IMR-90 (cell line): ENCODE measurements around the gene ABCA8. TPM values are rescaled to one million over a fixed set of nuclear protein-coding genes. Genes with fewer than 3 reads are reported as not detected.

ENCODE experiments used
- ATAC-seq: fragments of 200-7000 bp; cut with Tn5 transposase; 2 replicates; pipeline ENCODE4 v1.9.1; 2020; ENCODE audit warnings: low read depth, mild to moderate bottlenecking, moderate library complexity
- BruUV-seq: library from RNA; stranded (reverse); fragments of 400-500 nt; replicated peaks from 2 replicates; lab custom pipeline; 2021; lab: Mats Ljungman, UMichigan
- CTCF ChIA-PET: fragments of 300-600 bp; formaldehyde crosslinking; extraction: SDS; loops from one replicate; lab custom pipeline; 2021; ENCODE audit warnings: antibody characterized with exemption; lab: Yijun Ruan, JAX
- POLR2A ChIA-PET: fragments of 300-600 bp; sonication (Branson Sonifier 250); formaldehyde crosslinking; loops from one replicate; lab custom pipeline; 2022; ENCODE audit warnings: antibody characterized with exemption; ENCODE audit not compliant: unreplicated experiment; lab: Charles Lee
- DNase-seq: peaks from one replicate; pipeline ENCODE4 v3.0.0; 2013
- H2AFZ ChIP-seq: replicated peaks from 2 replicates; pipeline ENCODE3; 2013; ENCODE audit warnings: low read length, mild to moderate bottlenecking; ENCODE audit not compliant: poor library complexity
- H2AK5ac ChIP-seq: 2 replicates; pipeline ENCODE4 v1.6.1; 2013; ENCODE audit warnings: low read depth, low read length, inconsistent platforms
- H2AK9ac ChIP-seq: replicated peaks from 2 replicates; pipeline ENCODE3; 2013; ENCODE audit warnings: mild to moderate bottlenecking, low read depth, low read length, moderate library complexity; ENCODE audit not compliant: poor library complexity
- H2BK120ac ChIP-seq: 2 replicates; pipeline ENCODE4 v1.6.1; 2013; ENCODE audit warnings: low read depth, low read length, inconsistent platforms
- H2BK15ac ChIP-seq: 3 replicates; pipeline ENCODE4 v1.6.1; 2013; ENCODE audit warnings: low read depth, low read length, inconsistent platforms
- H2BK20ac ChIP-seq: 2 replicates; pipeline ENCODE4 v1.6.1; 2013; ENCODE audit warnings: low read depth, mild to moderate bottlenecking, inconsistent platforms, low read length, moderate library complexity
- H2BK5ac ChIP-seq: 2 replicates; pipeline ENCODE4 v1.6.1; 2013; ENCODE audit warnings: mild to moderate bottlenecking, low read depth, low read length, inconsistent platforms; ENCODE audit not compliant: poor library complexity, severe bottlenecking
- H3K14ac ChIP-seq: replicated peaks from 2 replicates; pipeline ENCODE4 v1.6.1; 2013; ENCODE audit warnings: low read depth, low read length, inconsistent platforms
- H3K18ac ChIP-seq: 2 replicates; pipeline ENCODE4 v1.6.1; 2013; ENCODE audit warnings: low read depth, low read length, control low read depth
- H3K23ac ChIP-seq: 2 replicates; pipeline ENCODE4 v1.6.1; 2013; ENCODE audit warnings: low read depth, low read length, inconsistent platforms
- H3K27ac ChIP-seq: 2 replicates; pipeline ENCODE4 v1.5.1; 2013; ENCODE audit warnings: mild to moderate bottlenecking, control low read depth, low read length; ENCODE audit not compliant: insufficient read depth
- H3K27me3 ChIP-seq: 2 replicates; pipeline ENCODE4 v1.6.1; 2013; ENCODE audit warnings: low read length; ENCODE audit not compliant: control insufficient read depth, insufficient read depth
- H3K36me3 ChIP-seq: 2 replicates; pipeline ENCODE4 v1.6.1; 2013; ENCODE audit warnings: low read length, mixed read lengths; ENCODE audit not compliant: control insufficient read depth, insufficient read depth
- H3K4ac ChIP-seq: 2 replicates; pipeline ENCODE4 v1.6.1; 2013; ENCODE audit warnings: low read depth, low read length, inconsistent platforms
- H3K4me1 ChIP-seq: 2 replicates; pipeline ENCODE4 v1.6.1; 2013; ENCODE audit warnings: low read length, mixed read lengths; ENCODE audit not compliant: control insufficient read depth, insufficient read depth
- H3K4me2 ChIP-seq: 2 replicates; pipeline ENCODE4 v1.6.1; 2013; ENCODE audit warnings: low read depth, mild to moderate bottlenecking, control low read depth, low read length, moderate library complexity
- H3K4me3 ChIP-seq: 2 replicates; pipeline ENCODE4 v1.5.1; 2013; ENCODE audit warnings: low read depth, mild to moderate bottlenecking, control low read depth, low read length, moderate library complexity; ENCODE audit not compliant: insufficient read depth
- H3K56ac ChIP-seq: 2 replicates; pipeline ENCODE4 v1.6.1; 2013; ENCODE audit warnings: low read length, inconsistent platforms; ENCODE audit not compliant: insufficient read depth; ENCODE audit errors: extremely low read depth
- H3K79me1 ChIP-seq, 2 experiments: 2 replicates each; pipeline ENCODE4 v1.6.1; 2013; ENCODE audit warnings: low read length in 2 of 2, inconsistent platforms in 1 of 2, low read depth in 1 of 2
- H3K9ac ChIP-seq: 2 replicates; pipeline ENCODE4 v1.6.1; 2013; ENCODE audit warnings: low read depth, low read length, control low read depth
- H3K9me1 ChIP-seq: 2 replicates; pipeline ENCODE4 v1.6.1; 2013; ENCODE audit warnings: low read length, inconsistent platforms; ENCODE audit not compliant: insufficient read depth
- H3K9me3 ChIP-seq: 2 replicates; pipeline ENCODE4 v1.6.1; 2013; ENCODE audit warnings: low read length; ENCODE audit not compliant: control insufficient read depth, insufficient read depth
- H4K20me1 ChIP-seq: 2 replicates; pipeline ENCODE4 v1.6.1; 2013; ENCODE audit warnings: low read length, inconsistent platforms; ENCODE audit not compliant: insufficient read depth
- H4K5ac ChIP-seq: 2 replicates; pipeline ENCODE4 v1.6.1; 2013; ENCODE audit warnings: mild to moderate bottlenecking, low read depth, low read length, control low read depth
- H4K8ac ChIP-seq, 2 experiments: 2 replicates each; pipeline ENCODE4 v1.6.1; 2013; ENCODE audit warnings: low read depth in 2 of 2, low read length in 2 of 2, control low read depth in 1 of 2, inconsistent platforms in 1 of 2
- H4K91ac ChIP-seq: 2 replicates; pipeline ENCODE4 v1.6.1; 2013; ENCODE audit warnings: low read depth, low read length, inconsistent platforms; ENCODE audit not compliant: insufficient read depth
- BHLHE40 ChIP-seq: fragments of 150-350 bp; IDR thresholded peaks from 2 replicates; pipeline ENCODE4 v1.6.1; 2016; ENCODE audit warnings: mild to moderate bottlenecking, low read depth, low read length
- CEBPB ChIP-seq: IDR thresholded peaks from 2 replicates; pipeline ENCODE4 v1.6.1; 2012; ENCODE audit warnings: low read depth, low read length, improper control_type of control experiment
- CHD1 ChIP-seq: IDR thresholded peaks from 2 replicates; pipeline ENCODE4 v1.6.1; 2012; ENCODE audit warnings: low read depth, low read length, improper control_type of control experiment
- CTCF ChIP-seq: conservative IDR thresholded peaks from 2 replicates; pipeline ENCODE4 v1.5.1; 2012; ENCODE audit warnings: mild to moderate bottlenecking, low read depth, low read length, improper control_type of control experiment
- FOS ChIP-seq: fragments of 150-350 bp; IDR thresholded peaks from 2 replicates; pipeline ENCODE4 v1.6.1; 2016; ENCODE audit warnings: low read depth, low read length
- MAFK ChIP-seq: IDR thresholded peaks from 2 replicates; pipeline ENCODE4 v1.6.1; 2012; ENCODE audit warnings: low read depth, low read length, improper control_type of control experiment
- MAZ ChIP-seq: IDR thresholded peaks from 2 replicates; pipeline ENCODE4 v1.6.1; 2012; ENCODE audit warnings: low read depth, mild to moderate bottlenecking, low read length, improper control_type of control experiment, moderate library complexity, borderline replicate concordance
- MXI1 ChIP-seq: IDR thresholded peaks from 2 replicates; pipeline ENCODE4 v1.6.1; 2012; ENCODE audit warnings: low read depth, mild to moderate bottlenecking, low read length, moderate library complexity, borderline replicate concordance
- NFE2L2 ChIP-seq: fragments of 150-350 bp; IDR thresholded peaks from 2 replicates; pipeline ENCODE4 v1.6.1; 2016; ENCODE audit warnings: low read depth, mild to moderate bottlenecking, low read length
- POLR2A ChIP-seq: IDR thresholded peaks from 2 replicates; pipeline ENCODE4 v1.6.1; 2012; ENCODE audit warnings: mild to moderate bottlenecking, low read depth, low read length
- RAD21 ChIP-seq: IDR thresholded peaks from 2 replicates; pipeline ENCODE4 v1.6.1; 2012; ENCODE audit warnings: low read length, improper control_type of control experiment
- RCOR1 ChIP-seq: IDR thresholded peaks from 2 replicates; pipeline ENCODE4 v1.6.1; 2012; ENCODE audit warnings: mild to moderate bottlenecking, low read length, improper control_type of control experiment; ENCODE audit not compliant: insufficient replicate concordance
- RFX5 ChIP-seq: IDR thresholded peaks from 2 replicates; pipeline ENCODE4 v1.8.0; 2012; ENCODE audit warnings: low read depth, mild to moderate bottlenecking, low read length, moderate library complexity
- SMC3 ChIP-seq: fragments of 150-350 bp; IDR thresholded peaks from 2 replicates; pipeline ENCODE4 v1.6.1; 2016; ENCODE audit warnings: low read depth, mild to moderate bottlenecking, antibody characterized with exemption, low read length, moderate library complexity
- WGBS, 2 experiments: methylation state at CpG; one replicate each; pipeline versions ENCODE4 v1.1.5 to v1.1.7; 2013; ENCODE audit warnings: missing lambda C conversion rate in 2 of 2; ENCODE audit not compliant: insufficient read length in 1 of 2; ENCODE audit errors: extremely low coverage in 2 of 2; 5-methylcytosine and 5-hydroxymethylcytosine counted together
- dilution Hi-C: fragments of 300-500 bp; cut with HindIII; formaldehyde crosslinking; loops from one replicate; pipeline ENCODE4 v1.14.3; 2018; ENCODE audit warnings: low sequenced_read_pairs; ENCODE audit not compliant: unreplicated experiment
- in situ Hi-C: fragments of 300-500 bp; cut with MboI; formaldehyde crosslinking; loops from 3 replicates; pipeline ENCODE4 v1.14.3; 2019; ENCODE audit warnings: low sequenced_read_pairs, inconsistent platforms, mixed read lengths
- intact Hi-C: fragments of 100-400 bp; cut with micrococcal nuclease; formaldehyde crosslinking; loops from 2 replicates; pipeline ENCODE4 v1.10.0; 2022
- polyA plus RNA-seq, 3 experiments: library from polyadenylated mRNA; depleted of rRNA; stranded (reverse); fragments of >200 nt; gene quantifications; 2 replicates each; pipeline ENCODE4 v1.2.3, GENCODE V29; 2012; ENCODE audit warnings: low replicate concordance in 1 of 3
- total RNA-seq: library from RNA; depleted of rRNA; stranded (reverse); fragments of >200 nt; gene quantifications from 2 replicates; pipeline ENCODE4 v1.2.3, GENCODE V29; 2012
- TF ChIP-seq, protein P1 (sequence below): fragments of 150-350 bp; IDR thresholded peaks from 2 replicates; pipeline ENCODE4 v1.6.1; 2016; ENCODE audit warnings: low read depth, mild to moderate bottlenecking, low read length, moderate library complexity, borderline replicate concordance
- TF ChIP-seq, protein P2 (sequence below): fragments of 150-350 bp; IDR thresholded peaks from 2 replicates; pipeline ENCODE4 v1.6.1; 2017; ENCODE audit warnings: mild to moderate bottlenecking, antibody characterized with exemption, low read length, low read depth

ABCA8 gene
- total and polyA plus RNA-seq, 2 of the 4 experiments (the other 2 are of a cell fraction) = 1.8 TPM

DNA sequence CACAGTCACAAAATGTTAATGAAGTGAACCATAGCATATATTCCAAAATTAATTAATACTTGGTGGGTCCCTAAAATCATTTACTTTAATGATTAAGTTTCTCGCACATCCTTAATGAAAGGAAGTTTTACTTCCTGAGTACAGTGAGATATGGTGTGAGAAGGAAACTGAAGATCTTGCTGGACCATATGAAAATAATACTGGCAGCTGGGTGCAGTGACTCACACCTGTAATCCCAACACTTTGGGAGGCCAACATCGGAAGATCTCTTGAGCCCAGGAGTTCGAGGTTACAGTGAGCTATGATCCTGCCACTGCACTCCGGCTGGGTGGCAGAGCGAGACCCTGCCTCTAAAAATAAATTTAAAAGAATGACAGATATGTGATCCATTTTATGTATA lies 62.5 kb downstream of the ABCA8 start:
- H3K27ac ChIP-seq = no peak overlapping the region
- H3K56ac ChIP-seq = no peak overlapping the region
- H3K9ac ChIP-seq = no peak overlapping the region
- H2AK9ac ChIP-seq = no peak overlapping the region
- no CpG with 5 or more reads among the region's 5 CpGs for WGBS, 2 experiments
- in situ Hi-C loops = no loop called here
- no peak overlapping the region for H2BK20ac ChIP-seq
- TF ChIP-seq CTCF = no peak
- no peak for TF ChIP-seq SMC3
- no peak for TF ChIP-seq CHD1
- TF ChIP-seq MAFK = no peak
- TF ChIP-seq CEBPB = no peak
- no peak for TF ChIP-seq MXI1
- no peak for TF ChIP-seq BHLHE40
- TF ChIP-seq MAZ = no peak
- no peak for TF ChIP-seq RCOR1
- no peak for TF ChIP-seq POLR2A
- TF ChIP-seq, protein P1, sequence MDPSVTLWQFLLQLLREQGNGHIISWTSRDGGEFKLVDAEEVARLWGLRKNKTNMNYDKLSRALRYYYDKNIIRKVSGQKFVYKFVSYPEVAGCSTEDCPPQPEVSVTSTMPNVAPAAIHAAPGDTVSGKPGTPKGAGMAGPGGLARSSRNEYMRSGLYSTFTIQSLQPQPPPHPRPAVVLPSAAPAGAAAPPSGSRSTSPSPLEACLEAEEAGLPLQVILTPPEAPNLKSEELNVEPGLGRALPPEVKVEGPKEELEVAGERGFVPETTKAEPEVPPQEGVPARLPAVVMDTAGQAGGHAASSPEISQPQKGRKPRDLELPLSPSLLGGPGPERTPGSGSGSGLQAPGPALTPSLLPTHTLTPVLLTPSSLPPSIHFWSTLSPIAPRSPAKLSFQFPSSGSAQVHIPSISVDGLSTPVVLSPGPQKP = no peak
- TF ChIP-seq RAD21 = no peak
- TF ChIP-seq NFE2L2 = no peak
- TF ChIP-seq, protein P2, sequence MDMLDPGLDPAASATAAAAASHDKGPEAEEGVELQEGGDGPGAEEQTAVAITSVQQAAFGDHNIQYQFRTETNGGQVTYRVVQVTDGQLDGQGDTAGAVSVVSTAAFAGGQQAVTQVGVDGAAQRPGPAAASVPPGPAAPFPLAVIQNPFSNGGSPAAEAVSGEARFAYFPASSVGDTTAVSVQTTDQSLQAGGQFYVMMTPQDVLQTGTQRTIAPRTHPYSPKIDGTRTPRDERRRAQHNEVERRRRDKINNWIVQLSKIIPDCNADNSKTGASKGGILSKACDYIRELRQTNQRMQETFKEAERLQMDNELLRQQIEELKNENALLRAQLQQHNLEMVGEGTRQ = no peak
- no peak for TF ChIP-seq FOS
- TF ChIP-seq RFX5 = no peak
- no peak overlapping the region for H2AK5ac ChIP-seq
- no peak overlapping the region for H4K8ac ChIP-seq
- dilution Hi-C loops = no loop called here
- no peak overlapping the region for H4K91ac ChIP-seq
- no peaks in the 10 kb centered on the region for H3K9me3 ChIP-seq
- ChIA-PET POLR2A (no interaction called here), CTCF (no interaction called here)
- H2BK120ac ChIP-seq = no peak overlapping the region
- H3K27me3 ChIP-seq = no peaks in the 10 kb centered on the region
- H3K4ac ChIP-seq = no peak overlapping the region
- H3K4me2 ChIP-seq = no peak overlapping the region
- intact Hi-C loops = no loop called here
- H4K20me1 ChIP-seq = no peaks in the 10 kb centered on the region
- no peaks in the 10 kb centered on the region for H3K9me1 ChIP-seq
- H2BK15ac ChIP-seq = no peak overlapping the region
- no peak overlapping the region for H2AFZ ChIP-seq
- no peak overlapping the region for H3K14ac ChIP-seq
- no peak overlapping the region for H3K23ac ChIP-seq
- no peak overlapping the region for H3K4me3 ChIP-seq
- no peak overlapping the region for H2BK5ac ChIP-seq
- H3K18ac ChIP-seq = no peak overlapping the region
- ATAC-seq (no peak), DNase-seq (no peak)
- H3K4me1 ChIP-seq = no peaks in the 10 kb centered on the region
- H3K79me1 ChIP-seq = no peaks in the 10 kb centered on the region
- no peak overlapping the region for H4K5ac ChIP-seq
- BruUV-seq = no TSS peak
- no peaks in the 10 kb centered on the region for H3K36me3 ChIP-seq
